Smooth muscle cell (in vitro differentiated cells): ENCODE results near the gene LRRIQ4. TPM values are rescaled to one million over a fixed set of nuclear protein-coding genes. Genes with fewer than 3 reads are reported as not detected.

Experiments used
- DNase-seq: peaks from one replicate; lab custom pipeline; 2025; ENCODE audit not compliant: unreplicated experiment; lab: John Stamatoyannopoulos, UW
- H2AFZ ChIP-seq: fragments of 200-600 bp; sonication (generic); 2 replicates; pipeline ENCODE4 v1.6.0; 2016; ENCODE audit warnings: antibody characterized with exemption, low read depth, mild to moderate bottlenecking
- H3F3A ChIP-seq: fragments of 200-600 bp; sonication (generic); 2 replicates; pipeline ENCODE4 v1.6.0; 2017; ENCODE audit warnings: antibody characterized with exemption, low read depth
- H3K27ac ChIP-seq: fragments of 200-600 bp; sonication (generic); 2 replicates; pipeline ENCODE4 v1.5.1; 2016; ENCODE audit warnings: low read depth, mild to moderate bottlenecking
- H3K27me3 ChIP-seq: fragments of 200-600 bp; sonication (generic); 2 replicates; pipeline ENCODE4 v1.6.1; 2016; ENCODE audit warnings: low read depth, mild to moderate bottlenecking
- H3K36me3 ChIP-seq: fragments of 200-600 bp; sonication (generic); 2 replicates; pipeline ENCODE4 v1.5.1; 2016; ENCODE audit warnings: low read depth
- H3K4me1 ChIP-seq: fragments of 200-600 bp; sonication (generic); 2 replicates; pipeline ENCODE4 v1.5.1; 2016; ENCODE audit warnings: low read depth
- H3K4me2 ChIP-seq: fragments of 200-600 bp; sonication (generic); 2 replicates; pipeline ENCODE4 v1.6.0; 2016; ENCODE audit warnings: mild to moderate bottlenecking
- H3K4me3 ChIP-seq: fragments of 200-600 bp; sonication (generic); 2 replicates; pipeline ENCODE4 v1.5.1; 2016; ENCODE audit warnings: mild to moderate bottlenecking
- H3K79me2 ChIP-seq: fragments of 200-600 bp; sonication (generic); 2 replicates; pipeline ENCODE4 v1.6.0; 2016; ENCODE audit warnings: low read depth, mild to moderate bottlenecking
- H3K9ac ChIP-seq: fragments of 200-600 bp; sonication (generic); 2 replicates; pipeline ENCODE4 v1.6.0; 2016; ENCODE audit warnings: low read depth
- H3K9me3 ChIP-seq: fragments of 200-600 bp; sonication (generic); replicated peaks from 2 replicates; pipeline ENCODE4 v1.5.1; 2016; ENCODE audit warnings: low read depth
- H4K20me1 ChIP-seq: fragments of 200-600 bp; sonication (generic); 2 replicates; pipeline ENCODE4 v1.6.0; 2016; ENCODE audit warnings: low read depth
- WGBS: methylation state at CpG from one replicate; pipeline ENCODE4 v1.1.7; 2016; ENCODE audit warnings: low lambda C conversion rate; 5-methylcytosine and 5-hydroxymethylcytosine counted together
- polyA plus RNA-seq: library from polyadenylated mRNA; unstranded; fragments of >200 nt; fragmentation: Nextera tagmentation; extraction: Ambion mirVana; gene quantifications from 2 replicates; pipeline ENCODE4 v1.2.1, GENCODE V29; 2016
- total RNA-seq: library from RNA; depleted of rRNA; stranded (reverse); fragments of >200 nt; gene quantifications from 2 replicates; pipeline ENCODE4 v1.2.3, GENCODE V29; 2014
- TF ChIP-seq, protein P1 (sequence below): fragments of 200-600 bp; sonication (generic); IDR thresholded peaks from 2 replicates; pipeline ENCODE4 v1.5.1; 2017; ENCODE audit warnings: borderline replicate concordance, mild to moderate bottlenecking, antibody characterized with exemption; ENCODE audit not compliant: insufficient read depth, poor library complexity, severe bottlenecking

Gene LRRIQ4
- total and polyA plus RNA-seq, 2 experiments from 2014 or later = 0.18 TPM; not detected in 1

GRCh38 chr3:169811631-169812331 is 889 bp upstream of the LRRIQ4 start:
- no peaks in the 10 kb centered on the region for H3K27me3 ChIP-seq
- H3K4me1 ChIP-seq = peaks cover 6% of the 10 kb centered on the region
- no peak for DNase-seq
- no peaks in the 10 kb centered on the region for H3K36me3 ChIP-seq
- H3K79me2 ChIP-seq = no peaks in the 10 kb centered on the region
- H3K4me2 ChIP-seq = peak overlapping the region; percentile 85
- no peaks in the 10 kb centered on the region for H3F3A ChIP-seq
- H4K20me1 ChIP-seq = no peaks in the 10 kb centered on the region
- H3K9me3 ChIP-seq = peaks cover 11% of the 10 kb centered on the region
- H3K4me3 ChIP-seq = peak overlapping the region; percentile 61
- peak overlapping the region; percentile 58 for H3K9ac ChIP-seq
- WGBS = 23% methylated on average over 28 of the region's 29 CpGs
- H3K27ac ChIP-seq = peak overlapping the region; percentile 51
- TF ChIP-seq, protein P1, sequence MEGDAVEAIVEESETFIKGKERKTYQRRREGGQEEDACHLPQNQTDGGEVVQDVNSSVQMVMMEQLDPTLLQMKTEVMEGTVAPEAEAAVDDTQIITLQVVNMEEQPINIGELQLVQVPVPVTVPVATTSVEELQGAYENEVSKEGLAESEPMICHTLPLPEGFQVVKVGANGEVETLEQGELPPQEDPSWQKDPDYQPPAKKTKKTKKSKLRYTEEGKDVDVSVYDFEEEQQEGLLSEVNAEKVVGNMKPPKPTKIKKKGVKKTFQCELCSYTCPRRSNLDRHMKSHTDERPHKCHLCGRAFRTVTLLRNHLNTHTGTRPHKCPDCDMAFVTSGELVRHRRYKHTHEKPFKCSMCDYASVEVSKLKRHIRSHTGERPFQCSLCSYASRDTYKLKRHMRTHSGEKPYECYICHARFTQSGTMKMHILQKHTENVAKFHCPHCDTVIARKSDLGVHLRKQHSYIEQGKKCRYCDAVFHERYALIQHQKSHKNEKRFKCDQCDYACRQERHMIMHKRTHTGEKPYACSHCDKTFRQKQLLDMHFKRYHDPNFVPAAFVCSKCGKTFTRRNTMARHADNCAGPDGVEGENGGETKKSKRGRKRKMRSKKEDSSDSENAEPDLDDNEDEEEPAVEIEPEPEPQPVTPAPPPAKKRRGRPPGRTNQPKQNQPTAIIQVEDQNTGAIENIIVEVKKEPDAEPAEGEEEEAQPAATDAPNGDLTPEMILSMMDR = no peak
- H2AFZ ChIP-seq = peak overlapping the region; percentile 81

DNA sequence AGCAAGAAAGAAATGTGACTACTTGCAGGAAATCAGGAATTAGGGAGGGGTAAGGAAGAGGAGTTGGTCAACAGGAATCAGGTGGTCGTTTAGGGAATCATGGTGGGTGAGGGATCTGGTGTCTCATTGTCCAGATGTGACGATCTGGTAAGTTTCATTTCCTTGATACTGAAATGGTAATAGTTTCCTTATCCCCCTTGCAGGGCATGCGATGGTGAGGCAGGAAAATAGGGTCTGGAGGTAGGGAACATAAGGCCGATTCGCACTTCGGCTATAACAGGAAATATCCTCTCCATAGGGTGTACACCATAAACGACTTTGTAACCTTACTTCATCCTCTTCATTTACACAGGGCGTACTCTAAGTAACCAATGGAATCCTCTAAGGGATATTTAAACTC is 608 bp downstream of the LRRIQ4 start:
- 74% methylated on average over 8 of the region's 8 CpGs for WGBS

DNA sequence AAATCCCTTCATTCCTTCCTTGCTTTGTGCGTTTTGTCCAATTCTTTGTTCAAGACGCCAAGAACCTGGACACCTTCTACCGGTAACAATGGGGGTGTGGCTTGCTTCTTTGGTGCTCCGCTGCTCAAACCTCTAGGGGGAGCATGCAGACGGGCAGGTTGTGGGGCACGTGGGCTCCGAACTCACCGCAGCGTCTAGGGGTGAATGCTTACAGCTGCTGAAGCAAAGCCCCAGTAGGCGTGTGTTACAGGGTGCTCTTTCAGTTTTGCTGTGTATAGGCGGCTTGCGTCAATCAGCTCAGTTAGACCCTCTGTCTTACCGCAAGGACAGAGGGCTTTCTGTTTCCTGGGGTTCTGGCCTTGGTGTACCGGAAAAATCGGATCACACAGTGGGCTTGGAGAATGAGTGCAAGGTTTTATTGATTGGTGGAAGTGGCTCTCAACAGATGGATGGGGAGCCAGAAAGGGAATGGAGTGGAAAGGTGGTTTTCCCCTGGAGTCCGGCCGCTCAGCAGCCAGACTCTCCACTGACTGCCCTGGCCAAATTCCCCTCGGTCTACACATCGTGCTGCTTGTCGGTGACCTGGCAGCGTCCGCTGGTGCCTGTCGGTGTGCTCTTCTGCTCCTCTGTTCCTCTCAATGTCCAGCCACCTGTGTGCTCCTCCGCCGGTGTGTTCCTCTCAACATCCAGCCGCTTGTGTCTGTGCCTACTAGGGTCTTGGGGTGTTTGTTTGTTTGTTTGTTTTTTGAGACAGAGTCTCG is 1.3 kb downstream of the LRRIQ4 start:
- WGBS = 67% methylated on average over 27 of the region's 27 CpGs
- H3K4me2 ChIP-seq = peak overlapping the region; percentile 85
- peaks cover 11% of the 10 kb centered on the region for H3K9me3 ChIP-seq
- H3K4me3 ChIP-seq = no peak overlapping the region
- TF ChIP-seq, protein P1 = no peak
- no peaks in the 10 kb centered on the region for H3K27me3 ChIP-seq
- H2AFZ ChIP-seq = no peak overlapping the region
- H3K9ac ChIP-seq = no peak overlapping the region
- H3K4me1 ChIP-seq = peaks cover 6% of the 10 kb centered on the region
- no peak for DNase-seq
- no peaks in the 10 kb centered on the region for H3K36me3 ChIP-seq
- H3F3A ChIP-seq = no peaks in the 10 kb centered on the region
- no peaks in the 10 kb centered on the region for H3K79me2 ChIP-seq
- no peaks in the 10 kb centered on the region for H4K20me1 ChIP-seq
- H3K27ac ChIP-seq = no peak overlapping the region

More for the DNA sequence above, 608 bp downstream of the LRRIQ4 start:
- Histone ChIP-seq H2AFZ (peak overlapping the region; percentile 81), H3K27ac (peak overlapping the region; percentile 51), H3K4me3 (peak overlapping the region; percentile 61), H3K9ac (no peak overlapping the region), H3K4me1 (peaks cover 6% of the 10 kb centered on the region), H3K4me2 (peak overlapping the region; percentile 85), H4K20me1 (no peaks in the 10 kb centered on the region), H3K9me3 (peaks cover 11% of the 10 kb centered on the region), H3F3A (no peaks in the 10 kb centered on the region), H3K36me3 (no peaks in the 10 kb centered on the region), H3K27me3 (no peaks in the 10 kb centered on the region), H3K79me2 (no peaks in the 10 kb centered on the region)
- TF ChIP-seq, protein P1 = no peak
- DNase-seq = no peak
